GM23338 (cell line): ENCODE results near the gene SUCLG2. TPM values are rescaled to one million over a fixed set of nuclear protein-coding genes. Genes with fewer than 3 reads are reported as not detected.

Source experiments
- ATAC-seq: fragments of 200-7000 bp; cut with Tn5 transposase; 3 replicates; pipeline ENCODE4 v1.9.1; 2020
- DNase-seq: peaks from one replicate; pipeline ENCODE4 v3.0.0-alpha.2; 2015; ENCODE audit warnings: low spot score
- H2AFZ ChIP-seq: fragments of 200-600 bp; sonication (generic); 2 replicates; pipeline ENCODE4 v1.8.0; 2016; ENCODE audit warnings: antibody characterized with exemption, mild to moderate bottlenecking, moderate library complexity
- H3F3A ChIP-seq: fragments of 200-600 bp; sonication (generic); replicated peaks from 2 replicates; pipeline ENCODE4 v1.8.0; 2017; ENCODE audit warnings: antibody characterized with exemption, mixed run types, low read depth
- H3K27ac ChIP-seq: fragments of 200-600 bp; sonication (generic); 2 replicates; pipeline ENCODE4 v1.6.1; 2016; ENCODE audit warnings: low read depth
- H3K27me3 ChIP-seq: fragments of 200-600 bp; sonication (generic); 2 replicates; pipeline ENCODE4 v1.8.0; 2016; ENCODE audit warnings: mild to moderate bottlenecking, mixed run types, moderate library complexity; ENCODE audit not compliant: insufficient read depth
- H3K36me3 ChIP-seq: fragments of 200-600 bp; sonication (generic); 2 replicates; pipeline ENCODE4 v1.8.0; 2016; ENCODE audit warnings: mild to moderate bottlenecking; ENCODE audit not compliant: insufficient read depth
- H3K4me1 ChIP-seq: fragments of 200-600 bp; sonication (generic); 2 replicates; pipeline ENCODE4 v1.8.0; 2016; ENCODE audit warnings: mild to moderate bottlenecking, moderate library complexity; ENCODE audit not compliant: insufficient read depth
- H3K4me2 ChIP-seq: fragments of 200-600 bp; sonication (generic); 2 replicates; pipeline ENCODE4 v1.7.1; 2017; ENCODE audit warnings: mixed run types
- H3K4me3 ChIP-seq: fragments of 200-600 bp; sonication (generic); 2 replicates; pipeline ENCODE4 v1.6.1; 2016; ENCODE audit warnings: mixed run types
- H3K79me2 ChIP-seq: fragments of 200-600 bp; sonication (generic); replicated peaks from 2 replicates; pipeline ENCODE4 v1.8.0; 2017; ENCODE audit warnings: mild to moderate bottlenecking; ENCODE audit not compliant: insufficient read depth
- H3K9me2 ChIP-seq: fragments of 200-600 bp; sonication (generic); 2 replicates; pipeline ENCODE4 v1.8.0; 2017; ENCODE audit not compliant: insufficient read depth
- H4K20me1 ChIP-seq: fragments of 200-600 bp; sonication (generic); replicated peaks from 2 replicates; pipeline ENCODE4 v1.8.0; 2017; ENCODE audit warnings: mild to moderate bottlenecking; ENCODE audit not compliant: insufficient read depth
- H3K27ac Mint-ChIP-seq: 2 replicates; pipeline ENCODE4 v1.8.0; 2020; ENCODE audit warnings: inconsistent platforms, mild to moderate bottlenecking, moderate library complexity, mixed read lengths
- H3K27me3 Mint-ChIP-seq: 3 replicates; pipeline ENCODE4 v1.8.0; 2022; ENCODE audit warnings: low read depth, mild to moderate bottlenecking, moderate library complexity, mixed read lengths, inconsistent platforms; ENCODE audit not compliant: insufficient read depth, poor library complexity
- H3K36me3 Mint-ChIP-seq: 3 replicates; pipeline ENCODE4 v1.8.0; 2021; ENCODE audit warnings: low read depth, mild to moderate bottlenecking, inconsistent platforms, moderate library complexity, mixed read lengths
- H3K4me1 Mint-ChIP-seq: 3 replicates; pipeline ENCODE4 v1.8.0; 2020; ENCODE audit warnings: mild to moderate bottlenecking, inconsistent platforms, mixed read lengths
- H3K4me3 Mint-ChIP-seq: 3 replicates; pipeline ENCODE4 v1.8.0; 2021; ENCODE audit warnings: moderate library complexity, mild to moderate bottlenecking, inconsistent platforms, mixed read lengths
- H3K9me3 Mint-ChIP-seq: 3 replicates; pipeline ENCODE4 v1.8.0; 2020; ENCODE audit warnings: moderate library complexity, mild to moderate bottlenecking, inconsistent platforms, mixed read lengths
- CREB1 ChIP-seq: fragments of 250-450 bp; sonication (Bioruptor Pico); IDR thresholded peaks from 2 replicates; pipeline ENCODE4 v1.5.0; 2020; ENCODE audit warnings: low read depth, mild to moderate bottlenecking, moderate library complexity
- EZH2 ChIP-seq: fragments of 200-600 bp; sonication (generic); IDR thresholded peaks from one replicate; pipeline ENCODE4 v1.8.0; 2017; ENCODE audit warnings: antibody characterized with exemption, mild to moderate bottlenecking, low read depth; ENCODE audit not compliant: unreplicated experiment
- JUNB ChIP-seq: IDR thresholded peaks from one replicate; pipeline ENCODE4 v1.6.1; 2016; ENCODE audit warnings: antibody characterized with exemption; ENCODE audit not compliant: unreplicated experiment
- POLR2AphosphoS5 ChIP-seq: IDR thresholded peaks from 2 replicates; pipeline ENCODE4 v1.6.1; 2016; ENCODE audit warnings: antibody characterized with exemption, low read depth
- REST ChIP-seq: IDR thresholded peaks from one replicate; pipeline ENCODE4 v1.6.1; 2018; ENCODE audit warnings: antibody characterized with exemption; ENCODE audit not compliant: unreplicated experiment
- STAT1 ChIP-seq: IDR thresholded peaks from one replicate; pipeline ENCODE4 v1.6.1; 2016; ENCODE audit warnings: antibody characterized with exemption; ENCODE audit not compliant: unreplicated experiment
- ZNF114 ChIP-seq: fragments of 250-450 bp; sonication (Bioruptor Pico); IDR thresholded peaks from 2 replicates; pipeline ENCODE4 v1.5.0; 2020; ENCODE audit warnings: mild to moderate bottlenecking, moderate library complexity
- ZNF331 ChIP-seq: fragments of 250-450 bp; sonication (Bioruptor Pico); IDR thresholded peaks from 2 replicates; pipeline ENCODE4 v1.5.0; 2020; ENCODE audit warnings: low read depth, mild to moderate bottlenecking, moderate library complexity
- polyA plus RNA-seq: library from polyadenylated mRNA; unstranded; fragments of >200 nt; fragmentation: Nextera tagmentation; extraction: Ambion mirVana; gene quantifications from 2 replicates; pipeline ENCODE4 v1.2.1, GENCODE V29; 2016
- total RNA-seq: library from RNA; depleted of rRNA; stranded (reverse); fragments of >200 nt; shearing (Covaris generic); gene quantifications from 2 replicates; pipeline ENCODE4 v1.2.3, GENCODE V29; 2014
- TF ChIP-seq, protein P1 (sequence below): IDR thresholded peaks from 2 replicates; pipeline ENCODE4 v1.6.1; 2016; ENCODE audit warnings: antibody characterized with exemption
- TF ChIP-seq, protein P2 (sequence below), 2 experiments: fragments of 200-600 bp in 1 of 2; sonication (generic) in 1 of 2; conservative IDR thresholded peaks; 2 replicates each; pipeline versions ENCODE4 v1.5.1 to v1.6.1; 2016 to 2017; ENCODE audit warnings: antibody characterized with exemption in 2 of 2, low read depth in 2 of 2, mild to moderate bottlenecking in 2 of 2, moderate library complexity in 1 of 2

SUCLG2 gene
- total and polyA plus RNA-seq, 2 experiments from 2014 or later = 29.3 to 39.0 TPM

- Mint-ChIP-seq H3K27me3 (no peaks in the 10 kb centered on the region), H3K36me3 (no peaks in the 10 kb centered on the region), H3K4me1 (peaks cover 13% of the 10 kb centered on the region), H3K9me3 (no peaks in the 10 kb centered on the region), H3K27ac (no peak overlapping the region), H3K4me3 (no peak overlapping the region)
- Histone ChIP-seq H3K4me1 (peaks cover 6% of the 10 kb centered on the region; the same call in 1 of the 2 replicates), H3K27me3 (no peaks in the 10 kb centered on the region), H3K36me3 (no peaks in the 10 kb centered on the region), H3F3A (no peaks in the 10 kb centered on the region), H2AFZ (no peak overlapping the region), H3K79me2 (no peaks in the 10 kb centered on the region), H3K4me2 (no peak overlapping the region), H4K20me1 (no peaks in the 10 kb centered on the region), H3K4me3 (no peak overlapping the region), H3K9me2 (no peaks in the 10 kb centered on the region; the same call in 1 of the 2 replicates), H3K27ac (no peak overlapping the region)
- TF ChIP-seq EZH2 (no peak), REST (no peak), CREB1 (CRISPR knock-in tag) (no peak), ZNF114 (CRISPR knock-in tag) (no peak)
- ATAC-seq (no peak), DNase-seq (no peak)
Observed at GRCh38 chr3:67486883-67487282, 167.5 kb downstream of the SUCLG2 start.

GRCh38 chr3:67484085-67484484 is 170.3 kb downstream of the SUCLG2 start:
- H3K4me1 ChIP-seq = peaks cover 6% of the 10 kb centered on the region; the same call in 1 of the 2 replicates
- H3K27me3 ChIP-seq = no peaks in the 10 kb centered on the region
- no peak overlapping the region for H3K27ac ChIP-seq
- Mint-ChIP-seq H3K4me1 (peaks cover 13% of the 10 kb centered on the region), H3K36me3 (no peaks in the 10 kb centered on the region), H3K4me3 (no peak overlapping the region), H3K27me3 (no peaks in the 10 kb centered on the region), H3K9me3 (no peaks in the 10 kb centered on the region), H3K27ac (no peak overlapping the region)
- H3K9me2 ChIP-seq = peaks cover 2% of the 10 kb centered on the region; the same call in 1 of the 2 replicates
- H2AFZ ChIP-seq = no peak overlapping the region
- H3K4me2 ChIP-seq = no peak overlapping the region
- TF ChIP-seq ZNF331 (CRISPR knock-in tag) (no peak), JUNB (no peak), ZNF114 (CRISPR knock-in tag) (no peak), CREB1 (CRISPR knock-in tag) (no peak), EZH2 (no peak), POLR2AphosphoS5 (no peak), STAT1 (no peak)
- TF ChIP-seq, protein P1, sequence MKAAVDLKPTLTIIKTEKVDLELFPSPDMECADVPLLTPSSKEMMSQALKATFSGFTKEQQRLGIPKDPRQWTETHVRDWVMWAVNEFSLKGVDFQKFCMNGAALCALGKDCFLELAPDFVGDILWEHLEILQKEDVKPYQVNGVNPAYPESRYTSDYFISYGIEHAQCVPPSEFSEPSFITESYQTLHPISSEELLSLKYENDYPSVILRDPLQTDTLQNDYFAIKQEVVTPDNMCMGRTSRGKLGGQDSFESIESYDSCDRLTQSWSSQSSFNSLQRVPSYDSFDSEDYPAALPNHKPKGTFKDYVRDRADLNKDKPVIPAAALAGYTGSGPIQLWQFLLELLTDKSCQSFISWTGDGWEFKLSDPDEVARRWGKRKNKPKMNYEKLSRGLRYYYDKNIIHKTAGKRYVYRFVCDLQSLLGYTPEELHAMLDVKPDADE = no peak
- TF ChIP-seq, protein P2, sequence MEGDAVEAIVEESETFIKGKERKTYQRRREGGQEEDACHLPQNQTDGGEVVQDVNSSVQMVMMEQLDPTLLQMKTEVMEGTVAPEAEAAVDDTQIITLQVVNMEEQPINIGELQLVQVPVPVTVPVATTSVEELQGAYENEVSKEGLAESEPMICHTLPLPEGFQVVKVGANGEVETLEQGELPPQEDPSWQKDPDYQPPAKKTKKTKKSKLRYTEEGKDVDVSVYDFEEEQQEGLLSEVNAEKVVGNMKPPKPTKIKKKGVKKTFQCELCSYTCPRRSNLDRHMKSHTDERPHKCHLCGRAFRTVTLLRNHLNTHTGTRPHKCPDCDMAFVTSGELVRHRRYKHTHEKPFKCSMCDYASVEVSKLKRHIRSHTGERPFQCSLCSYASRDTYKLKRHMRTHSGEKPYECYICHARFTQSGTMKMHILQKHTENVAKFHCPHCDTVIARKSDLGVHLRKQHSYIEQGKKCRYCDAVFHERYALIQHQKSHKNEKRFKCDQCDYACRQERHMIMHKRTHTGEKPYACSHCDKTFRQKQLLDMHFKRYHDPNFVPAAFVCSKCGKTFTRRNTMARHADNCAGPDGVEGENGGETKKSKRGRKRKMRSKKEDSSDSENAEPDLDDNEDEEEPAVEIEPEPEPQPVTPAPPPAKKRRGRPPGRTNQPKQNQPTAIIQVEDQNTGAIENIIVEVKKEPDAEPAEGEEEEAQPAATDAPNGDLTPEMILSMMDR (conservative IDR thresholded peaks at IDR 0.05; ENCODE audit: low read depth in 2 of 2) = no peak
- no peaks in the 10 kb centered on the region for H3K79me2 ChIP-seq
- H3K36me3 ChIP-seq = no peaks in the 10 kb centered on the region
- ATAC-seq (no peak), DNase-seq (no peak)
- no peaks in the 10 kb centered on the region for H3F3A ChIP-seq
- no peak overlapping the region for H3K4me3 ChIP-seq
- H4K20me1 ChIP-seq = no peaks in the 10 kb centered on the region
